Cardiac septum (tissue), 1 donor: Measurements from ENCODE around the gene EEF1A2. TPM values are rescaled to one million over a fixed set of nuclear protein-coding genes. Genes with fewer than 3 reads are reported as not detected.
A peak's percentile ranks its signal among the peaks of the same experiment; 100 is the strongest.
"Not testable (repeated sequence)": the region's sequence is repeated elsewhere in the genome, so short reads cannot be mapped to it uniquely, and the experiment has no call there.

ENCODE experiments used
- DNase-seq: peaks from one replicate; pipeline ENCODE4 v3.0.0-alpha.2; 2020; ENCODE audit warnings: low spot score
- intact Hi-C: fragments of 100-400 bp; cut with DNase I; formaldehyde crosslinking; loops from one replicate; pipeline ENCODE4 v1.14.0; 2022
- total RNA-seq: library from RNA; stranded (reverse); fragmentation: NEBNext Ultra II Directional; extraction: Animal tissue kit (Norgen Biotek cat#: 25700); gene quantifications from one replicate; pipeline ENCODE4 v1.2.1, GENCODE V29; 2021
- donor health status: DM: no; HTN: no; CAD: no.

Gene EEF1A2
- total RNA-seq, 1 donor from 2014 or later = 1,211 TPM

DNA sequence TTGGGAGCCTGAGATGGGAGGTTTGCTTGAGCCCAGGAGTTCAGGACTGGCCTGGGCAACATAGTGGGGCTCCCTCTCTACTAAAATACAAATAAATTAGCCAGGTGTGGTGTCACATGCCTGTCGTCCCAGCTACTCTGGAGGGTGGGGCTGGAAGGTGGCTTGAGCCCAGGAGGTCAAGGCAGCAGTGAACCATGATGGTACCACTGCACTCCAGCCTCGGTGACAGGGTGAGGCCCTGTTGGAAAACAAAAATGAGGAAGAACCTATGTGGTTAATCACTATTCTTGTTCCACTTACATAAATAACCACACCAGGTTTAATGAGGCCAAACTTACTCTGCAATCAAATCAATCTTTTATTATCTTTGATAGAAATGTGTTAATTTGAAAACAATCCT is 27.1 kb upstream of the EEF1A2 start:
- intact Hi-C loops = loop anchor here (10.0 kb wide), 1 partner anchor 539 kb away; the partner anchor contains the start of gene TCEA2
- no peak for DNase-seq

DNA sequence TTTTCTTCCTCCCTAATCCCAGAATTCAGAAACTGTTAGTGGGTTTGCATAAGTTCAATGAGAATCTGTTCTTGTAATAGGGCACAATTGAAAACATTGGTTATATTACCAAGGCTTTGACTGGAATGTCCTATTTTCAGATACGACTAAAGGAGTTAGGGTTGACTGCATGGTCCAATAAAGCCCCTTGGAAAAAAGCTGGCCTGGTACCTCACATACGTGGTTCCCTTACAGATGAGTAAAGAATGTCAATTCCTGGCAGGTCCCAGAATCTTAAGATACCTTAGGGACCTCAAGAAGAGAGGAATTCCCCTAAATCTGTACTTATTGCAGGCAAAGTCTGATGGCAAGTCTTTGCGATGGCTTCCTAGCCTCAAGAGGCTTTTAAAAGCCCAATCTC is 26.3 kb upstream of the EEF1A2 start:
- intact Hi-C loops = loop anchor here (10.0 kb wide), 1 partner anchor 540 kb away; the partner anchor contains the start of gene TCEA2

DNA sequence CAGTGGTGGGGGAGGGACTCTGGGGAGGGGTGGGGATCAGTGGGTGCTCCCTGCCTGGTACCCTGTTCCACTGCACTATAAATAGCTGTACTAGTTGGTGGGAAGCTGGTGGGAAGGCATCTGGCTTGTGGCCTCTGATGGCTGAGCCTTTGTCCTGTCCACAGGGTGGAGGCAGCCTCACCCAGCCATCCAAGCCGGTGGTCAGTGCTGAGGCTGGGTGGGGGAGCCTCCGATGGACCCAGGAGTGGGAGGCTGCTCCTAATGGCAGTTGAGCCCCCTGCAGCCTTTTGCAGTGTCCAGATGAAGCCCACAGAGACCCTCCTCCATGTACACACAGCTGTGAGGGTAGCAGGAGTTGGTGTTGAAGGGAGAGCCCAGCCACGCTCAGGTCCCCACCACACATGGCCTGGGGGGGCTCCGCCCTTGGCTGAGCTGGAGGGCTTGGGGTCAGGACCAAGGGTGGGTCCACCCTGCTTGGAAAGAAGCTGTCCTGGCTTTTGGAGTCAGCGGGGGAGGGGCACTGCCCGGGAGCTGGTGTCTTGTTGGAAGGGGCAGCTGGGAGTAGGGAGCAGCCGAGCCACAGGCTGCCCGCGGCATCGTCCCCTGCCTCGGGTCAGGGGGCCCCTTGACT is 24.2 kb upstream of the EEF1A2 start:
- intact Hi-C loops = loop anchor here (10.0 kb wide), 1 partner anchor 542 kb away; the partner anchor contains the start of gene TCEA2

More for the DNA sequence above, 26.3 kb upstream of the EEF1A2 start:
- no peak for DNase-seq

DNA sequence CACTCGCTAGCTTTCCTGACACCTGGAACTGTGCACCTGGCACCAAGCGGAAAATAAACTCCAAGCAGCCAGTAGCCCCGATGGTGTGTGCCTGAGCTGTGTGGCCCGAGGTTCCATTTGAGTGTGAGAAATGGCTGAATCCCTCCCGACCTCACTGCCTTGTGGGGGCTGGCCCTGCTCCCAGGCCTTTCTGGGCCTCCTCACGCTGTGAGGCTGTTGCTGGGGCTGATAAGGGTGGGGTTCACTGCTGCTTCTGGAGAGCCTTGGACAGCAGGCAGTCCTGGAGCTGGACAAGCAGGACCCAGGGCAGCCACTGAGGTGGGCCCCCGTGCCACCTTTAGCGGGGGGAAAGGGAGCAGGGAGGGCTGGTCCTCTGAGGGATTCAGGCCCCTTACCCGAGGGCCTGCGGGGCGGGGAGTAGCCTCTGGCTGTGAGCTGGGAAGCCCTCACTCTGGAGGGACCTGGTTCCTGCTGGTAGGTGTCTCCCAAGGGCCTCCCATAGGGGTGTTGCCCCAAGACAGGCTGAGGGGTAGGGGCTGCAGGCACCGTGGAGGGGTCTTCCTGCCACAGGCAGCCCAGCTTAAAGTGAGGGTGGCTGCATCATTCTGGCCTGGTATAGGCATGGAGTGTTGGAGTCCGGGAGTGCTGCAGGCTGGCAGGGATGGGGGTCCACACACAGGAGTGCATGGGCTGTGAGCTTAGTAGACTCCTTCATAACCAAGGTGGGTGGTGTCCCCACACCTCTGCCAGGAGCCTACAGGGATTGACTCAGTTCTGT is 23.4 kb upstream of the EEF1A2 start:
- no peak for DNase-seq
- intact Hi-C loops = loop anchor here (10.0 kb wide), 1 partner anchor 543 kb away; the partner anchor contains the start of gene TCEA2

More for the DNA sequence above, 24.2 kb upstream of the EEF1A2 start:
- DNase-seq = no peak

DNA sequence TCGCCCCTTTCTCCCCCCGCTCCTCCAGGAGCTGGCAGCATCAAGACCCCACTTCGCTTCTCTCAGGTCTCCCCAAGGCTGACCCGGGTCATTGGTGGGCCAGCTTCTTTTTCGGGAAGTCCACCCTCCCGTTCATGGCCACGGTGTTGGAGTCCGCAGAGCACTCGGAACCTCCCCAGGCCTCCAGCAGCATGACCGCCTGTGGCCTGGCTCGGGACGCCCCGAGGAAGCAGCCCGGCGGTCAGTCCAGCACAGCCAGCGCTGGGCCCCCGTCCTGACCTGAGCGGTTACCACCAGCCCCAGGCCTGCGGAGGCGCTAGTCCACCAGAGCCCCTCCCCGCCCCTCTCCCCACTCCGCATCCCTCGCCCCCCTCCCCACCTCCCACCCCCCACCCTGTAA is 22.7 kb upstream of the EEF1A2 start:
- intact Hi-C loops = loop anchor here (10.0 kb wide), 1 partner anchor 543 kb away; the partner anchor contains the start of gene TCEA2
- DNase-seq = no peak

DNA sequence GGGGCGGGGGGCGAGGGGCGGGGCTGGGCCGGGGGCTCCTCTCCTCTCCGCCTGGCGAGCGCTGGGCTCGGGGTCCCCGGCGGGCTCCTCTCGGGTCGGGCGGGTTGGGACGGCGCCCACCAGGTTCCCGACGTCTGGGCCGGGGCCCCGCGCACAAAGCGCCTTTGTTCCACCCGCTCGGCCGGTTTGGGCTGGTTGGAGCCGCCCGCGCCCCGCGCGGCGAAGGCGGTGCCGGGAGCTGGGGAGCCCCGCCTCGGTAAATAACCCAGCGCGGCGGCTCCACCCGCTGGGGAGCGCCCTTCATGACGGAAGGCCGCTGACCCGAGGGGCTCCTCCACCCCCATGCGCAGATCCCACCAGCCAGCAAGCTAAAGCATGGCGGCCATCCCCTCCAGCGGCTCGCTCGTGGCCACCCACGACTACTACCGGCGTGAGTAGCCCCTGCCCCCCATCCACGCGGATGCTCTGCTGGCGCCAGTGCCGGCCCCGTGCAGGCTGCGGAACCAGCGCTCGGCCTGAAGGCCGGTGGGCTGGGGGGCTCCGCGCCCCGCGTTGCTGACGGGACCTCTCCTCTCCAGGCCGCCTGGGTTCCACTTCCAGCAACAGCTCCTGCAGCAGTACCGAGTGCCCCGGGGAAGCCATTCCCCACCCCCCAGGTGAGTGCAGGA is 22.2 kb upstream of the EEF1A2 start:
- intact Hi-C loops = loop anchor here (1.0 to 10.0 kb wide), 2 partner anchors 25 to 544 kb away; partner anchors contain the start of gene TCEA2
- DNase-seq = peak; percentile 87

DNA sequence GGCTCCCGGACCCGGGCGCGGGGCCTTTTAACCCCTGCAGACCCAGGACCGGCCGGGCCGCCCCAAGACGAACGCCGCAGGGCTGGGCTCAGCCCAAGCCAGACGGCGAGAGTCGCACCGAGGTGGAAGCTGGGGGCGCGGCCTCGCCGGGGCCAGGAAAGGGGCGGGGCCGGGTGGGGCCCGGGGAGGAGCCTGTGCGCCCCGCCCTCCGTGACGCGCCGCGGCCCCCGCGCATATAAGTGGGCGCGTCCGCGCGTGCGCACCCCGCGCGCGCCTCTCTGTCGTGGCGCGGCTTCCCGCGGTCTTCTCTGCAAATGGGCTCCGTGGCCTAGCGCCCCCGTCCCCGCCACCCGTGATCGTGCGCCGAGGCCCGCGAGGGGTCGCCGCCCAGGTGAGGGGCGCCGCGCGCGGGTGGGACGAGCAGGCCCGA is 21.6 kb upstream of the EEF1A2 start, which contains the start of gene PPDPF:
Gene PPDPF (plus strand): TSS at position 262 of the 430 bp plus-strand sequence. CDS start 544 bp downstream, outside the sequence.
- intact Hi-C loops = loop anchor here (1.0 to 10.0 kb wide), 2 partner anchors 24 to 544 kb away; partner anchors contain the start of gene TCEA2

DNA sequence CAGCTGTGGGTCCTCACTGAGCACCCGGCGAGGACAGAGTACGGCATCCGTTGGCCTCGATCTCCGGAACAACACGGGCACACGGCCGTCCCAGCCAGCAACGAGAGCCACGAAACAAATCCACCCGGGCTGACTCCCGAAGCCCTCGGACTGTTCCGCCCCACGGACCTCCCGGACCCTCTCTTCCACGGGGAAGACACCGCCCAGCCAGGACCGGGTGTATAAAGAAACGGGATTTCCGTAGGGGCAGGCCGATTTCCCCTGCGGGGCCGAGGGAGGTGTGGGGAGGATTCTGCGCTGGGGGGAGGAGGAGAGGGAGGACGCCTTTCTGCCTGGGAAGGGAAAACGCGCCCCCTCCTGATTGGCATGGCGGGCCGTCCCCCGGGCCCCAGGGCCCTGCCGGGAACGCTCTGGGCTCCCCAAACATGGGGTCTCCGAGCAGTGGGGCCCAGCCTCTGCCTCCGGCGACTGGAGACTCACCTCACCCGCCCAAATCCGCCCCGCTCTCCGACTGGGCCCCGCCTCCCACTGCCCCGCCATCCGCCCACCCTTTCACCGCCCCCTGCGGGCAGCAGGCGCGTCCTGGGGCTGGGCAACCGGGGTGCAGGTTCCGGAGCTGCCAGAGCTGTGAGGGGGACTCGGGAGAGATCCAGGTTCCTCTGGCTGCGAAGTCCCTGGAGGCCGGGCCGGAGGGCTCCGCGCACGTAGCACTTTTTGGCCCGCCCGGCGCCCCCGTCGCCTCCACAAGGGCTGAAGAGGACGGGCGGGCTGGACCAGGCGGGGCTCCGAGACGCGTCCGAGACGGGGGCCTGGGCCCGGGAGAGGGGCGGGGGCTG is 21.0 kb upstream of the EEF1A2 start:
- intact Hi-C loops = loop anchor here (1.0 to 10.0 kb wide), 3 partner anchors 24 to 545 kb away; partner anchors contain the start of gene TCEA2
- no peak for DNase-seq

More for the DNA sequence above, 21.6 kb upstream of the EEF1A2 start, which contains the start of gene PPDPF:
- peak; percentile 91 for DNase-seq

DNA sequence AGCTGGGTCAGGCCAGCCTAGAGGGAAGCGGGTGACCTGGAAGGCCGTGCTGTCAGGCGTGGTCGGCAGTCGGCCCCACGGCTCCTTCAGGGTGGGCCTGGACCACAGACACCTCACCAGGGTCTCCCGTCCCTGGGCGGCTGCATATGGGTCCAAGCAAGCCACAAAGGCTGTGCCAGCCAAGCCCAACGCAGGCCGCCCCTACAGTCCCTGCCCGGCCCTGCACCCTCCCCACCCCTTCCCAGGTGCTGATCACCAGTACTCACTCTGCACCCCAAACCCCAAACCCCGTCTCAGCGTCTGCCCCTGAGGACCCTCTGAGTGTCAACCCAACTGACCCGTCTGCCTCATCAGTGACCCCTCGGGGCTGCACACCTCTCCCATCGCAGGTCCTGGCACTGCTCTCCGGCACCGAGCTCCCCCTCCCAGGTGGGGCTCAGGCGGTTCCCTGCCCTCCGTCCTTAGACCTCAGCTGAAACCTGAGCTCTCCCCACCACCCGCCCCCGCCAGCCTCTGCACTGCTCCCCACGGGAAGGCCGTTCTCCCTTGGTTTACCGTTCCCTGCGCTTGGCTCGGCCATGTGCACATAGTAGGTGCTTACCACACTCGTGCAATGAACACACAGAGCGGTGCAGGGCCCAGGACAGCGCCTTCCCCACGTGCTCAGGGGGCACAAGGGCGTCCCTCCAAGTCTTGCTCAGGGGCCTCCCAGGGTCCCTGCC is 20.2 kb upstream of the EEF1A2 start:
- intact Hi-C loops = loop anchor here (5.0 kb wide), 1 partner anchor 77 kb away; no protein-coding TSS in a partner anchor
- no peak for DNase-seq

DNA sequence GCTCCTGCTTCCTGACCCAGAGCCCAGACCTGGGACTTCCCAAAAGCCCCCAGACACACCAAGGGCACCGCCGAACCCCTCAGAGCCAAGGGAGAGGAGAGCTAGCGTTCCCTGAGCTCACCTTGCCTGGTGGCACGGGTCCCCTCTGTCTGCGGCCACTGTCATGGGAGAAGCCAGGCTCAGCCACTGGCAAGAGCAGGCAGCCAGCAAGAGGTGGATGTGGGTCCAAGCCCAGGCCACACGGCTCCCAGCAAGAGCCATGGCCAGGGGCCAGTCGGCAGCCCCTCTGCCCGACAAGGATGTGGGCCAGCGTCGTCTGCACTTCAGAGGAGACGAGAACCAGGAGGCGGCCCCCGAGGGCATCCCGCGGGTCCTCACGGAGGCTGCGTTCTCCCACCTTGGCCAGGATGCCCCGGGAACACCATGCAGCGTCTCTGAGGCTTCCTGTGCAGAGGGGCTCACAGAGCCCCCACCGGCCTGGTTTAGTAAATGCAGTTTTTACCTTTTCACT is 19.5 kb upstream of the EEF1A2 start:
- intact Hi-C loops = loop anchor here (5.0 kb wide), 1 partner anchor 76 kb away; no protein-coding TSS in a partner anchor
- no peak for DNase-seq

DNA sequence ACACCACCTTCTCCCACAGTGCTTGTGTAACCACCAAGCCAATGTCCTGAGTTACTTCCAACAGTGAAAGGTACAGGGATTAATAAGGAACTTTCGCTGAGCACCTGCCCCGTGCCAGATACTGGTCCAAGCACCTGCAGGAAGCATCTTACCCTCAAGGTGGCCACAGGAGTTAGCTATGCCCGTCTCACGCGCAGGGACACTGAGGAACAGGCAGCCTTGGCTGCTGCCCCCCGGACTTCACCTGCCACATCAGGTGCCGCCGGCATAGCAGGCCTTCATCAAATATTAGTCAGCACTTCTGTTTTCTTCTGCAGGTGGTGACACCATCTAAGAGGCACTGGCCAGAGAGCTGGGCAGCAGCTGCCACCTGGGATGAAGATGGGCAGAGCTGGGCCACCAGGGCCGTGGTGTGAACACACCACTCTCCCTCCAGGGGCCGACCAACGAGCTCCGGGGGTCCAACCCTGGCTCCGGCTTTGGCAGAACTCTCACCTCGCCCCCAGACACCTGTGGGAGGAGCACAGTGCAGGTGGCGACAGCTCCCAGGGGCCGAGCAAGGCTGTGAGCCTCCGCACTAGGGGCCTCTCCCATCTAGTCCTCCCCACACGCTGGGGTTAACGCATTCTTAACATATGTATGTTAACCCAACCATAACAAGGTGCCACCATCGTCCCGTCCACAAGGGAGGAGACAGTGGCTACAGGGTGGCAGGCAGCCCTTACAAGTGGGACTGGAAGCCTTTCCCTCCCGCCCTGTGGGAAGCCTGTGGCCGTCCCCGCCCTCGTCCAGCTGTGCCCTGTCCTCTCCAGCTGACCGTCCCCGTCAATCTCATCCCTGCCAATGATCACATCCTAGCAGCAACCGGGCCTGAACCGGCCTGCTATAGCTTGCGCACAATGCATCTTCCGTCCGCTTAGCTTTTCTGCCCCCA is 18.8 kb upstream of the EEF1A2 start:
- DNase-seq = no peak
- intact Hi-C loops = loop anchor here (5.0 kb wide), 1 partner anchor 75 kb away; no protein-coding TSS in a partner anchor

DNA sequence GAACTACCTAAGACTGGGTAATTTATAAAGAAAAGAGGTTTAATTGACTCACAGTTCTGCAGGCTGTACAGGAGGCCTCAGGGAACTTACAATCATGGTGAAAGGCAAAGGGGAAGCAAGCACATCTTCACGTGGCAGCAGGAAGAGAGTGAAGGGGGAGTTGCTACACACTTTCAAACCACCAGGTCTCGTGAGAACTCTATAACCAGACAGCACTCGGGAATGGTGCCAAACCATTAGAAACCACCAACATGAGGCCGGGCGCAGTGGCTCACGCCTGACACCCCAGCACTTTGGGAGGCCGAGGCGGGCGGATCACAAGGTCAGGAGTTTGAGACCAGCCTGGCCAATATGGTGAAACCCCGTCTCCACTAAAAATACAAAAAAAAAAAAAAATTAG is 15.6 kb upstream of the EEF1A2 start:
- intact Hi-C loops, DNase-seq: not testable (repeated sequence)

DNA sequence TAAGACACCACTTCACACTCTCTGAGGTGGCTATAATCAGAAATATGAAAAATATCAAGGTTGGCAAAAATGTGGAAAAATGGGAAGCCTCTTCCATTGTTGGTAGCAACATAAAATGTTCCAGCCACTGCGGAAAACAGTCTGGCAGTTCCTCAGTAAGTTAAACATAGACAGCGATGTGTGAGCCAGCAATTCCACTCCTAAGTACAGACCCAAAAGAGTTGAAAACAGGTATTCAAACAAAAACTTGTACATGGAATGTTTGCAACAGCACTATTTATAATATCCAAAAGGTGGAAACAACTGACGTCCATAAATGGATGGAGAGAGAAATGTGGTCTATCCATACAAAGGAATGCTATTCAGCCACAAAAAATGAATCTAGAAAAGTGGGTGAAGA is 14.3 kb upstream of the EEF1A2 start:
- no peak for DNase-seq

DNA sequence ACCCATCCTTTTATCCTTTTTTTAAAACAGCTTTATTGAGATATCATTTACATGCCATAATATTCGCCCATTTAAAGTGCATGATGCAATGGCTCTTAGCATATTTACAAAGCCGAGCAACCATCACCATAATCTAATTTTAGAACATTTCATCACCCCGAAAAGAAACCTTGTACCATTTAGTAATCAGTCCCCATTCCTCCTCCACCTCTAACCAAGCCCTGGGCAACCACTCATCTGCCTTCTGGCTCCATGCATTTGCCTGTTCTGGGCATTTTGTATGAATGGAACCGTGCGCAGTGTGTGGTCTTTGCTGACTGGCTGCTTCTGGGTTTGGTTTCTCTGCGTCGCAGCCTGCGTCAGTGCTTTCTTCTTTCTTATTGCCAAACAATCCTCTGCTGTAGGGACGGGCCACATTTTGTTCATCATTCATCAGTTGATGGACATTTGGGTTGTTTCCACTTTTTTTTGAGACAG is 10.2 kb upstream of the EEF1A2 start:
- intact Hi-C loops = no loop called here
- DNase-seq = no peak

More for the DNA sequence above, 14.3 kb upstream of the EEF1A2 start:
- intact Hi-C loops = no loop called here

DNA sequence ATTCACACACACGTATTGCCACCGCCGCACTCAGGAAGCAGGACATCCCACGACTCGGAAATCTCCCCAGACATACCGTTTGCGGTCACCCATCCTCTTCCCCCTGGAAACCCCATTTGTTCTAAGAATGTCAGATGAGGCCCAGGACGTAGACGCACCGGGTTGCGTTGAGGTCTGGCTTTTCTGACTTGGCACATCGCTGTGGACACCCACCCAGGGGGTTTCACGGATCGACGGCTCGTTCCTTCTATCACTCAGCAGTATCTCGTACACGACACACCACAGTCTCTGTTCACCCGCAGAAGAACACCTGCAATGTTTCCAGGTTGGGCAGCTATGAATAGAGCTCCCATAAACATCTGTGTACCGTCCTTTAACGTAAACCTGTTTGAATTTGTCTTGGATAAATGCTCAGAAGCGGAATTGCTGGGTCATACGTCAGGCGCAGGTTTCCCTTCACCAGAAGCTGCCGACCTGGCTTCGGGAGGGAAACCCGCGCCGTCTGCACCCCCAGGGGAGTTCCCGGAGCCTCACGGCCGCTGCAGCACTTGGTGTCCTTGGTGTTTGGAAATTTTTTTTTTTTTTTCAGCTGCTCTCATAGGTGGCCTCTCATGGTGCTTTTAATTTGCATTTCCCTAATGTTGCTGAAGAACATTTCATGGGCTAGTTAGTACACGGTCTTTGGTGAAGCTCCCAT is 9.3 kb upstream of the EEF1A2 start:
- intact Hi-C loops = no loop called here
- no peak for DNase-seq
